ENCODE measurements around the gene KCTD1.

Gene KCTD1

GRCh38 chr18:26454616-26455015, 93.7 kb downstream of the KCTD1 start:
- TF ChIP-seq EP300 (IDR thresholded peaks at IDR 0.05; ENCODE audit: borderline replicate concordance), result no peak
- no peak for TF ChIP-seq CEBPB (IDR thresholded peaks at IDR 0.05)
- no peak for TF ChIP-seq ZBTB7A (IDR thresholded peaks at IDR 0.05; ENCODE audit: low read depth)
- TF ChIP-seq NFIC (IDR thresholded peaks at IDR 0.05), result no peak
- no peak for TF ChIP-seq MAX (IDR thresholded peaks at IDR 0.05)
- TF ChIP-seq TEAD4 (IDR thresholded peaks at IDR 0.05), result no peak
- TF ChIP-seq TCF12 (IDR thresholded peaks at IDR 0.05; ENCODE audit: low read depth), result no peak
- no peak for TF ChIP-seq YY1 (IDR thresholded peaks at IDR 0.05; ENCODE audit: low read depth)
- TF ChIP-seq TAF1 (IDR thresholded peaks at IDR 0.05; ENCODE audit: low read depth), result no peak
- TF ChIP-seq, protein P1, sequence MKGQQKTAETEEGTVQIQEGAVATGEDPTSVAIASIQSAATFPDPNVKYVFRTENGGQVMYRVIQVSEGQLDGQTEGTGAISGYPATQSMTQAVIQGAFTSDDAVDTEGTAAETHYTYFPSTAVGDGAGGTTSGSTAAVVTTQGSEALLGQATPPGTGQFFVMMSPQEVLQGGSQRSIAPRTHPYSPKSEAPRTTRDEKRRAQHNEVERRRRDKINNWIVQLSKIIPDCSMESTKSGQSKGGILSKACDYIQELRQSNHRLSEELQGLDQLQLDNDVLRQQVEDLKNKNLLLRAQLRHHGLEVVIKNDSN (IDR thresholded peaks at IDR 0.05), result no peak
- TF ChIP-seq EGR1 (IDR thresholded peaks at IDR 0.05), result no peak
- TF ChIP-seq RAD21 (IDR thresholded peaks at IDR 0.05; ENCODE audit: low read depth), result no peak
- no peak for TF ChIP-seq CREB1 (IDR thresholded peaks at IDR 0.05; ENCODE audit: low read depth)
- no peak for TF ChIP-seq FOXM1 (IDR thresholded peaks at IDR 0.05; ENCODE audit: borderline replicate concordance, low read depth)
- no peak for TF ChIP-seq REST (IDR thresholded peaks at IDR 0.05; ENCODE audit: low read depth)

DNA sequence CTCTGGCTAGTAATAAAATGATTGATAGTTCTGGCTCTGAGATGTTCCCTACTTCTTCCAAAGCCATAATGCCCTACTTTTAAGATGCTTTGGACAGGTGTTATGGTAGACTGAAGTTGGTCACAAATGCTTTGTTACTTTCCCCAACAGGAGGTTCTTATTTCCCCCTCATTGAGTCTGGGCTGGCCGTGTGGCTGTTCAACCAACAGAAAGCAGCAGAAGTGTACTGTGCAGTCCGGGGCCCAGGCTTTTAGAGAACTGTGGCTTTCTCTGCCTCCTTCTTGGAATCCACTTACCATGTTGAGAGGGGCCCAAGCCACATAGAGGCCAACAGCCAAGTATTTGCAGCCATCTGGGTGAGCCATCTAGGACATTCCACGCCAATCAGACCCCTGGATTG, 94.2 kb downstream of the KCTD1 start:
- TF ChIP-seq YY1 (IDR thresholded peaks at IDR 0.05; ENCODE audit: low read depth), result no peak

GRCh38 chr18:26453386-26453901, 94.9 kb downstream of the KCTD1 start:
- TF ChIP-seq TEAD4 (IDR thresholded peaks at IDR 0.05) (peak; percentile 71), NFIC (IDR thresholded peaks at IDR 0.05) (peak; percentile 58), RAD21 (IDR thresholded peaks at IDR 0.05; ENCODE audit: low read depth) (0 out of 2 replicates have a peak, but pooled peaks have one; percentile 0), ZBTB7A (IDR thresholded peaks at IDR 0.05; ENCODE audit: low read depth) (no peak), YY1 (IDR thresholded peaks at IDR 0.05; ENCODE audit: low read depth) (no peak), CEBPB (IDR thresholded peaks at IDR 0.05) (0 out of 2 replicates have a peak, but pooled peaks have one; percentile 21), MAX (IDR thresholded peaks at IDR 0.05) (0 out of 2 replicates have a peak, but pooled peaks have one; percentile 39), TCF12 (IDR thresholded peaks at IDR 0.05; ENCODE audit: low read depth) (peak; percentile 90), FOXM1 (IDR thresholded peaks at IDR 0.05; ENCODE audit: borderline replicate concordance, low read depth) (peak; percentile 88), CREB1 (IDR thresholded peaks at IDR 0.05; ENCODE audit: low read depth) (no peak), TAF1 (IDR thresholded peaks at IDR 0.05; ENCODE audit: low read depth) (no peak), REST (IDR thresholded peaks at IDR 0.05; ENCODE audit: low read depth) (no peak), EGR1 (IDR thresholded peaks at IDR 0.05) (no peak), EP300 (IDR thresholded peaks at IDR 0.05; ENCODE audit: borderline replicate concordance) (peak; percentile 88)
- TF ChIP-seq, protein P1 (IDR thresholded peaks at IDR 0.05), result no peak

- TF ChIP-seq NFIC (IDR thresholded peaks at IDR 0.05) (no peak), REST (IDR thresholded peaks at IDR 0.05; ENCODE audit: low read depth) (no peak)
Observed at GRCh38 chr18:26450989-26451682, 97.2 kb downstream of the KCTD1 start.
